GM12891 (cell line): ENCODE results near the gene OR14A16.

ENCODE experiments used
- DNase-seq: peaks from one replicate; pipeline ENCODE4 v3.0.0; 2011; ENCODE audit warnings: low spot score; ENCODE audit not compliant: insufficient read length
- FAIRE-seq: peaks from 2 replicates; lab custom pipeline; 2011; peaks lifted over from hg19 to GRCh38; lab: Jason Lieb, UNC
- PAX5 ChIP-seq: IDR thresholded peaks from 2 replicates; pipeline ENCODE4 v1.6.1; 2011; ENCODE audit warnings: low read length, moderate library complexity, mild to moderate bottlenecking; ENCODE audit not compliant: insufficient read depth, severe bottlenecking
- POLR2A ChIP-seq: IDR thresholded peaks from 2 replicates; pipeline ENCODE4 v1.6.1; 2011; ENCODE audit warnings: low read depth, low read length, control low read depth
- POLR2AphosphoS5 ChIP-seq: IDR thresholded peaks from 2 replicates; pipeline ENCODE4 v1.6.1; 2011; ENCODE audit warnings: low read depth, low read length, control low read depth
- POU2F2 ChIP-seq: IDR thresholded peaks from 2 replicates; pipeline ENCODE4 v1.6.1; 2011; ENCODE audit warnings: low read depth, mild to moderate bottlenecking, control low read depth, low read length, moderate library complexity
- SPI1 ChIP-seq: IDR thresholded peaks from 2 replicates; pipeline ENCODE4 v1.6.1; 2011; ENCODE audit warnings: low read depth, low read length, control low read depth
- TAF1 ChIP-seq: IDR thresholded peaks from 2 replicates; pipeline ENCODE4 v1.6.1; 2011; ENCODE audit warnings: low read depth, low read length, control low read depth

OR14A16 gene

GRCh38 chr1:247845693-247846017, 21.7 kb upstream of the OR14A16 start:
- FAIRE-seq = no peak
- no peak for TF ChIP-seq POU2F2
- no peak for TF ChIP-seq SPI1
- TF ChIP-seq PAX5 = no peak
- no peak for TF ChIP-seq POLR2AphosphoS5
- TF ChIP-seq POLR2A = no peak
- no peak for TF ChIP-seq TAF1

GRCh38 chr1:247845011-247845692, 21.2 kb upstream of the OR14A16 start:
- no peak for TF ChIP-seq SPI1
- no peak for TF ChIP-seq POLR2AphosphoS5
- TF ChIP-seq POU2F2 = no peak
- TF ChIP-seq PAX5 = no peak
- no peak for TF ChIP-seq TAF1
- FAIRE-seq (no peak), DNase-seq (no peak)

More at GRCh38 chr1:247845693-247846017, 21.7 kb upstream of the OR14A16 start:
- no peak for DNase-seq

- FAIRE-seq = no peak
- no peak for DNase-seq
- no peak for TF ChIP-seq TAF1
- TF ChIP-seq SPI1 = no peak
- no peak for TF ChIP-seq POLR2AphosphoS5
- no peak for TF ChIP-seq POU2F2
- TF ChIP-seq POLR2A = no peak
- TF ChIP-seq PAX5 = no peak
Measured at GRCh38 chr1:247843411-247843810, 19.5 kb upstream of the OR14A16 start.

GRCh38 chr1:247841796-247842195, 17.9 kb upstream of the OR14A16 start, which contains the start of gene OR11L1:
Gene OR11L1 (minus strand): TSS chr1:247841896. CDS start chr1:247841896, 0 bp downstream.
- DNase-seq (no peak), FAIRE-seq (no peak)

DNA sequence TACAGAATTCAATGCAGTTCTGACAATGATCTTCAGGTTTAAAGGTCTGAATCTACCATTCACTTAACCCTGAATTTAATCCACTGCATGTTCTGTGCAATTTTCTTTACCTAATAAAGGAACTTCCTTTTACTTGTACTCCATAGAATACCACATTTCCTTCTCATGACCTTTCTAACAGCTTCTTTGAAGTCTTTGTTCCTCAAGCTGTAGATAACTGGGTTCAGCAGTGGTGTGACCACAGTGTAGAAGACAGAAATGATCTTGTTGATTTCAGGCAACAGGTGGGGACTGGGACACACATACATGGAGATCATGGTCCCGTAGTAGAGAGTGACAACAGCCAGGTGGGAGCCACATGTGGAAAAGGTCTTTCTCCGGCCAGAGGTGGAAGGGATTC, 16.9 kb upstream of the OR14A16 start:
- FAIRE-seq = no peak
- DNase-seq = no peak
- no peak for TF ChIP-seq PAX5
- TF ChIP-seq SPI1 = no peak
- TF ChIP-seq POLR2AphosphoS5 = no peak
- TF ChIP-seq POLR2A = no peak
- TF ChIP-seq TAF1 = no peak
- no peak for TF ChIP-seq POU2F2

More at GRCh38 chr1:247841796-247842195, 17.9 kb upstream of the OR14A16 start, which contains the start of gene OR11L1:
- TF ChIP-seq TAF1 (no peak), POLR2AphosphoS5 (no peak), PAX5 (no peak), POLR2A (no peak), POU2F2 (no peak), SPI1 (no peak)

- no peak for TF ChIP-seq POU2F2
- FAIRE-seq = no peak
Measured at GRCh38 chr1:247833601-247834000, 9.7 kb upstream of the OR14A16 start.

GRCh38 chr1:247829656-247830055, 5.7 kb upstream of the OR14A16 start:
- FAIRE-seq = no peak
- no peak for DNase-seq
- TF ChIP-seq SPI1 (no peak), POLR2AphosphoS5 (no peak), PAX5 (no peak), POLR2A (no peak), TAF1 (no peak), POU2F2 (no peak)

More at GRCh38 chr1:247833601-247834000, 9.7 kb upstream of the OR14A16 start:
- no peak for DNase-seq

- no peak for TF ChIP-seq POU2F2
- TF ChIP-seq POLR2A = no peak
- no peak for TF ChIP-seq SPI1
- no peak for TF ChIP-seq TAF1
- FAIRE-seq = no peak
- no peak for DNase-seq
Measured at GRCh38 chr1:247825362-247825761, 1.4 kb upstream of the OR14A16 start.

DNA sequence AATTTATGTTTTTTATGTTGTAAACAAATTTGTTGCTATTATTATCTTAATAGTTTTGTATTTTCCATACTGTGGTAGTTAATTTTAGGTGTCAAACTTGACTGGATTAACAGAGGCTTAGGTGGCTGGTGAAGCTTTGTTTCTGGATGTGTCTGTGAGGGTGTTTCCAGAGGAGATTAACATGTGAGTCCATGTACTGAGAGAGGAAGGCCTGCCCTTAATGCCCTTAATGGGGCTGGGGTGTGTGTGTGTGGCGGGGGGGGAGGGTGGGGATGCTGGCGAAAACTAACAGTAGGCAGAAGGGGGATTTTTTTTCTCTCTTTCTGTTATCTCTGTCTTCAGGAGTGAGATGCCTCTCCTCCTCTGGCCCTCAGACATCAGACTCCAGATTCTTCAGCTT, 1.9 kb downstream of the OR14A16 start:
- no peak for DNase-seq
- TF ChIP-seq POLR2A (no peak), TAF1 (no peak), POLR2AphosphoS5 (no peak), PAX5 (no peak), SPI1 (no peak), POU2F2 (no peak)
- no peak for FAIRE-seq

DNA sequence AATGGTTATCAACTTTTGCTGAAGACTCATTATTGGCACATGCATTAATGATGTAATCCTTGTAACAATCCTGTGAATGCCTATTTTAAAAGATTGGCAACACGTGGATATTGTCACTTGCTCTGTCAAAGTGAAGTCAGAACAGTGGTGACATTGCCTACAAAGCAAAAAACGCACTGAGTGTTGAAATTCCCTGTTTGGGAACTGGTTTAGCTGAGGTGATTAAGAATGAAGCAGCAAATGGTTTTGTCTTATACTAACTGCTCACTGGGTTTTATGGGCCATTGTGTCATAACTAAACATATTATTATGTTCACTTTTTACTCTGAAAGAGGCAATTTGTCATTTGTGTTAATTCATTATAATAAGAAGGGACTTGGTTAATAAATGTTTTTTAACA, 11.3 kb downstream of the OR14A16 start:
- DNase-seq (no peak), FAIRE-seq (no peak)
- TF ChIP-seq PAX5 (no peak), TAF1 (no peak), POLR2A (no peak), POLR2AphosphoS5 (no peak), SPI1 (no peak), POU2F2 (no peak)
